GM12891 (cell line): ENCODE results near the gene CASTOR2.
"Not testable (repeated sequence)": the region's sequence is repeated elsewhere in the genome, so short reads cannot be mapped to it uniquely, and the experiment has no call there.

Source experiments
- POLR2A ChIP-seq: IDR thresholded peaks from 2 replicates; pipeline ENCODE4 v1.6.1; 2011; ENCODE audit warnings: low read depth, low read length, control low read depth
- POLR2AphosphoS5 ChIP-seq: IDR thresholded peaks from 2 replicates; pipeline ENCODE4 v1.6.1; 2011; ENCODE audit warnings: low read depth, low read length, control low read depth
- POU2F2 ChIP-seq: IDR thresholded peaks from 2 replicates; pipeline ENCODE4 v1.6.1; 2011; ENCODE audit warnings: low read depth, mild to moderate bottlenecking, control low read depth, low read length, moderate library complexity

DNA sequence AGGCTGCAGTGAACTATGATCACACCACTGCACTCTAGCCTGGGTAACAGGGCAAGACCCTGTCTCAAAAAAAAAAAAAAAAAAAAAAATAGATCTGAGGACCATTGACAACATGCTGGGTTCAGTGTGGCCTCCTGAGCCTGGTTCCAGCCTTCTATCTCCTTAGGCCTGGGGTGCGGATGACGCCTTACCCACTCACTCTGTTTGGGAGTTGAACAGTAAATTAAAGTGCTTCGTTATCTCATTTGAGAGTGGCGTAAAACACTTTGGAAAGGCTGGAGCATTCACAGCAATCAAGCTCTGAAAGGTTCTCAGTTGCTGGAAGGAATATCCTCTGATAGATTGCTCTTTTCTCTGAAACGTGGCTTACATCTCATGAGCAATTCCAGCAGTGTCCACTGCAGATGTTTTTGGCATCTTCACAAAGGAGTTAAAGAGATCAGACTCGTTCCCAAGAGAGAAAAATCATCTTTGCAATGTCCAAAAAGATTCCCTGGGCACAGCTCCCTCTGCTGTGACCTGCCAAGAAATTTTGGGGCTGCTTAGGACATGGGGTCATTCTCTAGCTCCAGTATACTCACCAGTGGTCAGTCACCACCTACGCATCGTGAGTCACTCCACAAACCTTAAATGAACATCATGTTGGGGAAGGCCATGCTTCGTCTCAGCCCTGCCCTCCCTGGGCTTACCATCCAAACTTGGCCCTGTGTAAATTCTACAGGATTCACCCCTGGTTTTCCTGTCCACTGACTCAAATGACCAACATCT lies 23.0 kb upstream of the CASTOR2 start:
- TF ChIP-seq POLR2A, POU2F2, POLR2AphosphoS5: not testable (repeated sequence)
